ENCODE measurements around the gene KCNC2. TPM values are rescaled to one million over a fixed set of nuclear protein-coding genes. Genes with fewer than 3 reads are reported as not detected.

The KCNC2 gene
- total RNA-seq = 1 to 10 TPM; 3.0 to 4.7 TPM

- TF ChIP-seq CTCF (IDR thresholded peaks at IDR 0.05) (no peak), POLR2A (IDR thresholded peaks at IDR 0.05) (no peak), POLR2AphosphoS5 (IDR thresholded peaks at IDR 0.05) (no peak)
- Histone ChIP-seq H3K9me3 (no peaks in the 10 kb centered on the region), H3K27me3 (replicated peaks; ENCODE audit: insufficient read depth) (peaks cover 17% of the 10 kb centered on the region), H3K27ac (no peak within 1 kb of the TSS), H3K4me1 (replicated peaks) (no peaks in the 10 kb centered on the region), H3K4me3 (peak within 1 kb of the TSS in 1 of 2 donors; percentile 11), H3K36me3 (no peaks in the 10 kb centered on the region)
- intact Hi-C loops (cut with DNase I) = no loop called here
- no peak for DNase-seq (ENCODE audit: low spot score)
- 38% methylated on average over 3 of the region's 3 CpGs for WGBS
Observed at GRCh38 chr12:75209812-75210138, at the start of gene KCNC2. Gene KCNC2, minus strand, starts transcription at chr12:75209839.

- Histone ChIP-seq H3K9me3 (no peaks in the 10 kb centered on the region), H3K27ac (no peak overlapping the region), H3K36me3 (no peaks in the 10 kb centered on the region), H3K4me1 (replicated peaks) (no peaks in the 10 kb centered on the region), H3K4me3 (no peak overlapping the region), H3K27me3 (replicated peaks; ENCODE audit: insufficient read depth) (no peaks in the 10 kb centered on the region)
- TF ChIP-seq CTCF (IDR thresholded peaks at IDR 0.05) (no peak), POLR2A (IDR thresholded peaks at IDR 0.05) (no peak), POLR2AphosphoS5 (IDR thresholded peaks at IDR 0.05) (no peak)
- WGBS = 81% methylated on average over 1 of the region's 1 CpG
- DNase-seq (ENCODE audit: low spot score) = no peak
- intact Hi-C loops (cut with DNase I) = no loop called here
Observed at GRCh38 chr12:75259143-75259542, 49.5 kb upstream of the KCNC2 start.

- Histone ChIP-seq H3K27ac (no peak overlapping the region), H3K4me3 (no peak overlapping the region), H3K9me3 (no peaks in the 10 kb centered on the region), H3K36me3 (no peaks in the 10 kb centered on the region), H3K4me1 (replicated peaks) (no peaks in the 10 kb centered on the region), H3K27me3 (replicated peaks; ENCODE audit: insufficient read depth) (no peaks in the 10 kb centered on the region)
- intact Hi-C loops (cut with DNase I) = no loop called here
- TF ChIP-seq POLR2A (IDR thresholded peaks at IDR 0.05) = no peak
- no peak for TF ChIP-seq CTCF (IDR thresholded peaks at IDR 0.05)
- no peak for TF ChIP-seq POLR2AphosphoS5 (IDR thresholded peaks at IDR 0.05)
- WGBS = 53% methylated on average over 2 of the region's 2 CpGs
- no peak for DNase-seq (ENCODE audit: low spot score)
Observed at GRCh38 chr12:75257510-75257909, 47.9 kb upstream of the KCNC2 start.

GRCh38 chr12:75245108-75245507 is 35.5 kb upstream of the KCNC2 start:
- intact Hi-C loops (cut with DNase I) = no loop called here
- H3K4me3 ChIP-seq = no peak overlapping the region
- no peak overlapping the region for H3K27ac ChIP-seq
- TF ChIP-seq POLR2AphosphoS5 (IDR thresholded peaks at IDR 0.05) = no peak
- no peak for TF ChIP-seq POLR2A (IDR thresholded peaks at IDR 0.05)
- TF ChIP-seq CTCF (IDR thresholded peaks at IDR 0.05) = no peak
- H3K9me3 ChIP-seq = no peaks in the 10 kb centered on the region
- no peaks in the 10 kb centered on the region for H3K4me1 ChIP-seq (replicated peaks)
- H3K27me3 ChIP-seq (replicated peaks; ENCODE audit: insufficient read depth) = no peaks in the 10 kb centered on the region
- no peak for DNase-seq (ENCODE audit: low spot score)
- no peaks in the 10 kb centered on the region for H3K36me3 ChIP-seq

- Histone ChIP-seq H3K27me3 (replicated peaks; ENCODE audit: insufficient read depth) (no peaks in the 10 kb centered on the region), H3K27ac (no peak overlapping the region), H3K36me3 (no peaks in the 10 kb centered on the region), H3K4me1 (replicated peaks) (no peaks in the 10 kb centered on the region), H3K9me3 (no peaks in the 10 kb centered on the region), H3K4me3 (no peak overlapping the region)
- intact Hi-C loops (cut with DNase I) = no loop called here
- TF ChIP-seq CTCF (IDR thresholded peaks at IDR 0.05) = no peak
- no peak for TF ChIP-seq POLR2AphosphoS5 (IDR thresholded peaks at IDR 0.05)
- no peak for TF ChIP-seq POLR2A (IDR thresholded peaks at IDR 0.05)
- DNase-seq (ENCODE audit: low spot score) = no peak
Observed at GRCh38 chr12:75239987-75240386, 30.3 kb upstream of the KCNC2 start.

Data from prostate gland (tissue), 2 donors.